IMR-90 (cell line): ENCODE data around the gene KCNQ2. TPM values are rescaled to one million over a fixed set of nuclear protein-coding genes. Genes with fewer than 3 reads are reported as not detected.

Source experiments
- ATAC-seq: fragments of 200-7000 bp; cut with Tn5 transposase; 2 replicates; pipeline ENCODE4 v1.9.1; 2020; ENCODE audit warnings: low read depth, mild to moderate bottlenecking, moderate library complexity
- BruUV-seq: library from RNA; stranded (reverse); fragments of 400-500 nt; replicated peaks from 2 replicates; lab custom pipeline; 2021; lab: Mats Ljungman, UMichigan
- CTCF ChIA-PET: fragments of 300-600 bp; formaldehyde crosslinking; extraction: SDS; loops from one replicate; lab custom pipeline; 2021; ENCODE audit warnings: antibody characterized with exemption; lab: Yijun Ruan, JAX
- POLR2A ChIA-PET: fragments of 300-600 bp; sonication (Branson Sonifier 250); formaldehyde crosslinking; loops from one replicate; lab custom pipeline; 2022; ENCODE audit warnings: antibody characterized with exemption; ENCODE audit not compliant: unreplicated experiment; lab: Charles Lee
- DNase-seq: peaks from one replicate; pipeline ENCODE4 v3.0.0; 2013
- H2AFZ ChIP-seq: replicated peaks from 2 replicates; pipeline ENCODE3; 2013; ENCODE audit warnings: low read length, mild to moderate bottlenecking; ENCODE audit not compliant: poor library complexity
- H2AK5ac ChIP-seq: 2 replicates; pipeline ENCODE4 v1.6.1; 2013; ENCODE audit warnings: low read depth, low read length, inconsistent platforms
- H2AK9ac ChIP-seq: replicated peaks from 2 replicates; pipeline ENCODE3; 2013; ENCODE audit warnings: mild to moderate bottlenecking, low read depth, low read length, moderate library complexity; ENCODE audit not compliant: poor library complexity
- H2BK120ac ChIP-seq: 2 replicates; pipeline ENCODE4 v1.6.1; 2013; ENCODE audit warnings: low read depth, low read length, inconsistent platforms
- H2BK15ac ChIP-seq: 3 replicates; pipeline ENCODE4 v1.6.1; 2013; ENCODE audit warnings: low read depth, low read length, inconsistent platforms
- H2BK20ac ChIP-seq: 2 replicates; pipeline ENCODE4 v1.6.1; 2013; ENCODE audit warnings: low read depth, mild to moderate bottlenecking, inconsistent platforms, low read length, moderate library complexity
- H2BK5ac ChIP-seq: 2 replicates; pipeline ENCODE4 v1.6.1; 2013; ENCODE audit warnings: mild to moderate bottlenecking, low read depth, low read length, inconsistent platforms; ENCODE audit not compliant: poor library complexity, severe bottlenecking
- H3K14ac ChIP-seq: replicated peaks from 2 replicates; pipeline ENCODE4 v1.6.1; 2013; ENCODE audit warnings: low read depth, low read length, inconsistent platforms
- H3K18ac ChIP-seq: 2 replicates; pipeline ENCODE4 v1.6.1; 2013; ENCODE audit warnings: low read depth, low read length, control low read depth
- H3K23ac ChIP-seq: 2 replicates; pipeline ENCODE4 v1.6.1; 2013; ENCODE audit warnings: low read depth, low read length, inconsistent platforms
- H3K27ac ChIP-seq: 2 replicates; pipeline ENCODE4 v1.5.1; 2013; ENCODE audit warnings: mild to moderate bottlenecking, control low read depth, low read length; ENCODE audit not compliant: insufficient read depth
- H3K27me3 ChIP-seq: 2 replicates; pipeline ENCODE4 v1.6.1; 2013; ENCODE audit warnings: low read length; ENCODE audit not compliant: control insufficient read depth, insufficient read depth
- H3K36me3 ChIP-seq: 2 replicates; pipeline ENCODE4 v1.6.1; 2013; ENCODE audit warnings: low read length, mixed read lengths; ENCODE audit not compliant: control insufficient read depth, insufficient read depth
- H3K4ac ChIP-seq: 2 replicates; pipeline ENCODE4 v1.6.1; 2013; ENCODE audit warnings: low read depth, low read length, inconsistent platforms
- H3K4me1 ChIP-seq: 2 replicates; pipeline ENCODE4 v1.6.1; 2013; ENCODE audit warnings: low read length, mixed read lengths; ENCODE audit not compliant: control insufficient read depth, insufficient read depth
- H3K4me2 ChIP-seq: 2 replicates; pipeline ENCODE4 v1.6.1; 2013; ENCODE audit warnings: low read depth, mild to moderate bottlenecking, control low read depth, low read length, moderate library complexity
- H3K4me3 ChIP-seq: 2 replicates; pipeline ENCODE4 v1.5.1; 2013; ENCODE audit warnings: low read depth, mild to moderate bottlenecking, control low read depth, low read length, moderate library complexity; ENCODE audit not compliant: insufficient read depth
- H3K56ac ChIP-seq: 2 replicates; pipeline ENCODE4 v1.6.1; 2013; ENCODE audit warnings: low read length, inconsistent platforms; ENCODE audit not compliant: insufficient read depth; ENCODE audit errors: extremely low read depth
- H3K79me1 ChIP-seq, 2 experiments: 2 replicates each; pipeline ENCODE4 v1.6.1; 2013; ENCODE audit warnings: low read length in 2 of 2, inconsistent platforms in 1 of 2, low read depth in 1 of 2
- H3K9ac ChIP-seq: 2 replicates; pipeline ENCODE4 v1.6.1; 2013; ENCODE audit warnings: low read depth, low read length, control low read depth
- H3K9me1 ChIP-seq: 2 replicates; pipeline ENCODE4 v1.6.1; 2013; ENCODE audit warnings: low read length, inconsistent platforms; ENCODE audit not compliant: insufficient read depth
- H3K9me3 ChIP-seq: 2 replicates; pipeline ENCODE4 v1.6.1; 2013; ENCODE audit warnings: low read length; ENCODE audit not compliant: control insufficient read depth, insufficient read depth
- H4K20me1 ChIP-seq: 2 replicates; pipeline ENCODE4 v1.6.1; 2013; ENCODE audit warnings: low read length, inconsistent platforms; ENCODE audit not compliant: insufficient read depth
- H4K5ac ChIP-seq: 2 replicates; pipeline ENCODE4 v1.6.1; 2013; ENCODE audit warnings: mild to moderate bottlenecking, low read depth, low read length, control low read depth
- H4K8ac ChIP-seq, 2 experiments: 2 replicates each; pipeline ENCODE4 v1.6.1; 2013; ENCODE audit warnings: low read depth in 2 of 2, low read length in 2 of 2, control low read depth in 1 of 2, inconsistent platforms in 1 of 2
- H4K91ac ChIP-seq: 2 replicates; pipeline ENCODE4 v1.6.1; 2013; ENCODE audit warnings: low read depth, low read length, inconsistent platforms; ENCODE audit not compliant: insufficient read depth
- BHLHE40 ChIP-seq: fragments of 150-350 bp; IDR thresholded peaks from 2 replicates; pipeline ENCODE4 v1.6.1; 2016; ENCODE audit warnings: mild to moderate bottlenecking, low read depth, low read length
- CEBPB ChIP-seq: IDR thresholded peaks from 2 replicates; pipeline ENCODE4 v1.6.1; 2012; ENCODE audit warnings: low read depth, low read length, improper control_type of control experiment
- CHD1 ChIP-seq: IDR thresholded peaks from 2 replicates; pipeline ENCODE4 v1.6.1; 2012; ENCODE audit warnings: low read depth, low read length, improper control_type of control experiment
- ELK1 ChIP-seq: fragments of 150-350 bp; IDR thresholded peaks from 2 replicates; pipeline ENCODE4 v1.6.1; 2016; ENCODE audit warnings: low read depth, mild to moderate bottlenecking, low read length, moderate library complexity, borderline replicate concordance
- FOS ChIP-seq: fragments of 150-350 bp; IDR thresholded peaks from 2 replicates; pipeline ENCODE4 v1.6.1; 2016; ENCODE audit warnings: low read depth, low read length
- MAFK ChIP-seq: IDR thresholded peaks from 2 replicates; pipeline ENCODE4 v1.6.1; 2012; ENCODE audit warnings: low read depth, low read length, improper control_type of control experiment
- MXI1 ChIP-seq: IDR thresholded peaks from 2 replicates; pipeline ENCODE4 v1.6.1; 2012; ENCODE audit warnings: low read depth, mild to moderate bottlenecking, low read length, moderate library complexity, borderline replicate concordance
- NFE2L2 ChIP-seq: fragments of 150-350 bp; IDR thresholded peaks from 2 replicates; pipeline ENCODE4 v1.6.1; 2016; ENCODE audit warnings: low read depth, mild to moderate bottlenecking, low read length
- RAD21 ChIP-seq: IDR thresholded peaks from 2 replicates; pipeline ENCODE4 v1.6.1; 2012; ENCODE audit warnings: low read length, improper control_type of control experiment
- RCOR1 ChIP-seq: IDR thresholded peaks from 2 replicates; pipeline ENCODE4 v1.6.1; 2012; ENCODE audit warnings: mild to moderate bottlenecking, low read length, improper control_type of control experiment; ENCODE audit not compliant: insufficient replicate concordance
- RFX5 ChIP-seq: IDR thresholded peaks from 2 replicates; pipeline ENCODE4 v1.8.0; 2012; ENCODE audit warnings: low read depth, mild to moderate bottlenecking, low read length, moderate library complexity
- SMC3 ChIP-seq: fragments of 150-350 bp; IDR thresholded peaks from 2 replicates; pipeline ENCODE4 v1.6.1; 2016; ENCODE audit warnings: low read depth, mild to moderate bottlenecking, antibody characterized with exemption, low read length, moderate library complexity
- WGBS, 2 experiments: methylation state at CpG; one replicate each; pipeline versions ENCODE4 v1.1.5 to v1.1.7; 2013; ENCODE audit warnings: missing lambda C conversion rate in 2 of 2; ENCODE audit not compliant: insufficient read length in 1 of 2; ENCODE audit errors: extremely low coverage in 2 of 2; 5-methylcytosine and 5-hydroxymethylcytosine counted together
- dilution Hi-C: fragments of 300-500 bp; cut with HindIII; formaldehyde crosslinking; loops from one replicate; pipeline ENCODE4 v1.14.3; 2018; ENCODE audit warnings: low sequenced_read_pairs; ENCODE audit not compliant: unreplicated experiment
- in situ Hi-C: fragments of 300-500 bp; cut with MboI; formaldehyde crosslinking; loops from 3 replicates; pipeline ENCODE4 v1.14.3; 2019; ENCODE audit warnings: low sequenced_read_pairs, inconsistent platforms, mixed read lengths
- intact Hi-C: fragments of 100-400 bp; cut with micrococcal nuclease; formaldehyde crosslinking; loops from 2 replicates; pipeline ENCODE4 v1.10.0; 2022
- polyA plus RNA-seq, 3 experiments: library from polyadenylated mRNA; depleted of rRNA; stranded (reverse); fragments of >200 nt; gene quantifications; 2 replicates each; pipeline ENCODE4 v1.2.3, GENCODE V29; 2012; ENCODE audit warnings: low replicate concordance in 1 of 3
- total RNA-seq: library from RNA; depleted of rRNA; stranded (reverse); fragments of >200 nt; gene quantifications from 2 replicates; pipeline ENCODE4 v1.2.3, GENCODE V29; 2012

KCNQ2 gene
- total and polyA plus RNA-seq, 2 of the 4 experiments (the other 2 are of a cell fraction): 0.02 TPM; not detected in 1

DNA sequence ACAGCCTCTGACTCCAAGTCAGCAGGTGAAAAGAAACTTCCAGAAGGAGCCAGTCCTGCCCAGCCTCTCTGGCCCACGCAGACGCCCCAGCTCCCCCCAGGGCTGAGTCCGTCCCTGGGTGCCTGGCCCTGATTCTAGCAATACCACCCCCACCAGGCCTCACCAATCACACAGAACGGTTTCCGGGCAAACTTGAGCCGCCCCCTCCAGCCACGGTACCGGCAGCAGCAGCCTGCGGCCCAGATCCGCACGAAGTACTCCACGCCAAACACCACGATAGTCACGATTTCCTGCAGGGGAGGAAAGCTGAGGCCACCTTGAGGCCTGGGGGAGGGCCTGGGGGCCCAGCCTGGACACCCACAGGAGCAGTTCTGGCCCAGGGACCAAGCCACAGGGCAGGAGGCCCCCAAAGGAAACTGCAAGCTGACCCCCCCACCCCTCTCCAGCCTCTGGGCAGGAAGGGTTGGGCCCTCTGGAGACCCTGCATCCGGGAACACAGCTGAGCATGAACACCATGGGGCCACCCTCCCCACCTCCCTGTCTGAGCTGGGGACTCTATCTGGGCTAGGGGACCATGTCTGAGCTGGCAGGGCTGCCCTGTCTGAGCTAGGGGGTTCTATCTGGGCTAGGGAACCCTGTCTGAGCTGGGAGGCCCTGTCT is 27.2 kb downstream of the KCNQ2 start:
- Histone ChIP-seq H4K5ac (no peak overlapping the region), H3K14ac (no peak overlapping the region), H2BK15ac (no peak overlapping the region), H3K56ac (no peak overlapping the region), H3K4ac (no peak overlapping the region), H4K91ac (no peak overlapping the region), H2BK5ac (no peak overlapping the region), H3K9me3 (no peaks in the 10 kb centered on the region), H3K18ac (no peak overlapping the region), H3K27ac (no peak overlapping the region), H2BK20ac (no peak overlapping the region), H3K79me1 (no peaks in the 10 kb centered on the region), H4K8ac (no peak overlapping the region), H3K23ac (no peak overlapping the region), H3K36me3 (no peaks in the 10 kb centered on the region), H3K4me2 (no peak overlapping the region), H2AK5ac (no peak overlapping the region), H3K4me1 (no peaks in the 10 kb centered on the region), H2AFZ (no peak overlapping the region), H3K9ac (no peak overlapping the region), H4K20me1 (no peaks in the 10 kb centered on the region), H2AK9ac (no peak overlapping the region), H3K4me3 (no peak overlapping the region), H3K9me1 (no peaks in the 10 kb centered on the region), H2BK120ac (no peak overlapping the region), H3K27me3 (peaks cover 15% of the 10 kb centered on the region; the same call in 1 of the 2 replicates)
- no TSS peak for BruUV-seq
- WGBS, 2 experiments: no CpG with 5 or more reads among the region's 15 CpGs
- POLR2A ChIA-PET: no interaction called here
- DNase-seq (no peak), ATAC-seq (no peak)
- in situ Hi-C loops (no loop called here), dilution Hi-C loops (no loop called here), intact Hi-C loops (no loop called here)
- no peak for TF ChIP-seq RFX5
- no peak for TF ChIP-seq SMC3
- TF ChIP-seq MAFK: no peak
- no peak for TF ChIP-seq NFE2L2
- TF ChIP-seq BHLHE40: no peak
- no peak for TF ChIP-seq CEBPB
- TF ChIP-seq FOS: no peak
- no peak for TF ChIP-seq CHD1
- TF ChIP-seq RCOR1: no peak
- no peak for TF ChIP-seq RAD21
- no peak for TF ChIP-seq MXI1
- TF ChIP-seq ELK1: no peak
- CTCF ChIA-PET: no interaction called here
